GM19395 (cell line): ENCODE results near the gene ATP2C2.
"Not testable (repeated sequence)": the region's sequence is repeated elsewhere in the genome, so short reads cannot be mapped to it uniquely, and the experiment has no call there.

Experiments used
- ATAC-seq: cut with Tn5 transposase; IDR thresholded peaks from one replicate; pipeline ENCODE4 v1.9.1; 2021; ENCODE audit warnings: mild to moderate bottlenecking, moderate library complexity; ENCODE audit not compliant: unreplicated experiment

The ATP2C2 gene

GRCh38 chr16:84339311-84339710 is 29.0 kb upstream of the ATP2C2 start:
- ATAC-seq, result no peak

DNA sequence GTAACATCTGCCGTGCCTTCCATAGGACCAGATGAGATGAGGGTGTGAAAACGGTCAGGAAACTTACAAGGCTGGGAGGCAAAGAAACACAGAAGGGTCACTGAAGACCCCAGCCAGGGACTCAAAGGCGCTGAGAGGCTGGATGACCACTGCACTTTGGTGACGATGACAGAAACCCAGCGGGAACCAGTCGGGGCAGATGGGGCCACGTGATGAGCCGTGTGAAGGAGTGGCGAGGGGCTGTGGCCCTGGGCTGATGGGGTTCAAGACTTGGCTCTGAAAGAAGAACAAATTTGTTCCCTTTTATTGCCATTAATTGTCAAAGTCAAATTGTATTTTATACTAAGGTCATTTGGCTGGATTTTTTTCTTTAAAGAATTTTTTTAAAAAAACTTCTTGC is 28.6 kb upstream of the ATP2C2 start:
- no peak for ATAC-seq

GRCh38 chr16:84340325-84341040 is 27.9 kb upstream of the ATP2C2 start:
- ATAC-seq, result no peak

DNA sequence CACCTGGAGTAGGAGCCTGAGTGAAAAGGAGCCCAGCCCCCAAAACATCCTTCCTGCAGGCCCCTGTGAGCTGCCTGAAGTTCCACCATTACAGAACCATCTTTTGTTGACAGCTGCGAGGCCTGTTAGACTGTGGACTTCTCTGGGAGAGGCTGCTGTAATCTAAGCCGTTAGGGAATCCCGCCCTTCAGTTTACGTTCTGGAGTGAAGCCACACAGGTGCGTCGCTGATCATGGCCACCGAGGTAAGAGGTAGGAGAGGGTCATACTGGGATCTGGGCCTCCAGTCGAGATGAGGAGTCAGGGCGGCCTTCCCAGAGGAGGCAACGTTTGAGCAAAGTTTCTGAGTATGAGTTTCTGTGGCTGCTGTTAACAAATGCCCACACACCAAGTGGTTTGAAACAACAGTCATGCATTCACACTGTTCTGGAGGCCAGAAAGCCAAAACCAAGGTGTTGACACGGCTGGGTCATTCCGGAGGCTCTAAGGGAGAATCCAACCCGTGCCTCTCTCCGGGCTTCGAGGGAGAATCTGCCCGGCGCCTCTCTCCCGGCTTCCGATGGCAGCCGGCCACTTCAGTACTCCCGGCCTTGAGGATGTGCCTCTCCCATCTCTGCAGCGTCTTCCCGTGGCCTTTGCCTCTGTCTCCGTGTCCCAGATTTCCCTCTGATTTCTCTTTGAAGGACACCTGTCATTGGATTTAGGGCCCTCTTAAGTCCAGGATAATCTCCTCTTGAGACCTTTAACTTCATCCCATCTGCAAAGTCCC is 26.6 kb upstream of the ATP2C2 start:
- no peak for ATAC-seq

DNA sequence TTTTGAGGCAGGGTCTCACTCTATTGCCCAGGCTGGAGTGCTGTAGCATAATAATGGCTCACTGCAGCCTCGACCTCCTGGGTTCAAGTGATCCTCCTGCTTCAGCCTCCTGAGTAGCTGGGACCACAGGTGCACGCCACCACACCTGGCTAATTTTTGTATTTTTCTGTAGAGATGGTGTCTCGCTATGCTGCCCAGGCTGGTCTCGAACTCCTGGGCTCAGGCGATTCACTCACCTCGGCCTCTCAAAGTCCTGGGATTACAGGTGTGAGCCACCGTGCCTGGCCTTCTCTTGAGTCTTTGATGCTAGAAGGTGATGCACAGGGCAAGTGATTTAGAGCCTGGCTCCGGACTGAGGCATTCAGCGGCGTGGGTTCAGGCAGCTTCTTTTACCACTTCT is 24.5 kb upstream of the ATP2C2 start:
- ATAC-seq, result not testable (repeated sequence)

GRCh38 chr16:84344781-84345180 is 23.6 kb upstream of the ATP2C2 start:
- ATAC-seq, result no peak

GRCh38 chr16:84347161-84347560 is 21.2 kb upstream of the ATP2C2 start:
- no peak for ATAC-seq

DNA sequence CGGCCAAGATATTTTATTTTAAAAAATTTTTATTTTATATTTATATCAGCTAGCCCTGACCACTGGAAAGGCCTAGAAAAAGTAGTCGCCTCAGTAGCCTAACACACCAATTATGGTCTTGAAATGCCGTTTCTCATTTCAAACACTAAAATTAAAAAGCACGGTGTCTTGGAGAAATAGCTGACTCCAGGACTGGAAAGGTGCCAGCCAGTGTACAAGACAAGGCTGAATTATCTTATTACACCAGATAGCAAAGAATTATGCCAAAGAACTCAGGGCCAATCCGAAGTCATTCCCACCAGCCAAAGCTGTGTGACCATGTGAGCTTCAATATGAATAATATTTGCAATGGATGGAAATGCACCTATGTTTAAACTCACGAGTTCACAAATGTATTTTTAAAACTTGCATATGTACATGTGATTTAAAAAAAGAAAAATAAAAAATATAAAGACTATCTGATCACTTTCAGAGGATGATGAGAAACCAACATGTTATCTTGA is 19.9 kb upstream of the ATP2C2 start:
- no peak for ATAC-seq

DNA sequence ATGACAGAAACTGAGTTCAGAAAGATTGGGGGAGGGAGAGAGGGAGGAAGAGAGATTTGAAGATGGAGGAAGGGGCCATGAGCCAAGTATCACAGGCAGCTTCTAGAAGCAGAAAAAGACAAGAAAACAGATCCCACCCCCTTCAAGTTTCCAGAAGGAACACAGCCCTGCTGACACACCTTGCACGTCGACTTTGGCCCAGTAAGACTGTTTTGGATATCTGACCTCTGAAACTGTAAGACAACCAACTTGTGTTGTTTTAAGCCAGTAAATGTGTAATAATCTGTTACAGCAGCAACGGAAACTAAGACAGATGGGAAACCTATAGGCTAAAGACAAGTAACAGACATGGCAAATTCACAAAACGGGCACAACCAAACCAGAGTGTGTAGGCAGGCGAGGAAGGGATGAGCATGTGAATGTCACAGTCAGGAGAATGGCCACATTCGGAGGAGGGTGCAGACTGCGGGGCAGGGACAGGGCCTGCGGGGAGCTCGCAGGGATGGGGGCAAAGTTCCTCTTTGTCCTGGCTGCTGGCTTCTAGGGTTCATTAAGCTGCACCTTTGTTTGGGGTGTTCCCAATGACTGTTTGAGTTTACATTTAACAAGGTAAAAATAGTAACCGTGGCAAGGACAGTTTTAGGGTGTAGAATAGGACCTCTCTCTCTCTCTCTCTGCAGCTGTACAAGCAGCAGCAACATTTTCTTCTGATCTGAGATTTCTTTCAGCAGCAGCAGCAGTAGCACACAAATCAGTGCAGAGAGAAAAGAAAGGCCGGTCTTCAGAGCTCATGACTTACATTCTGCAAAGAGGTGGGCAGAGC is 18.3 kb upstream of the ATP2C2 start:
- ATAC-seq, result no peak

DNA sequence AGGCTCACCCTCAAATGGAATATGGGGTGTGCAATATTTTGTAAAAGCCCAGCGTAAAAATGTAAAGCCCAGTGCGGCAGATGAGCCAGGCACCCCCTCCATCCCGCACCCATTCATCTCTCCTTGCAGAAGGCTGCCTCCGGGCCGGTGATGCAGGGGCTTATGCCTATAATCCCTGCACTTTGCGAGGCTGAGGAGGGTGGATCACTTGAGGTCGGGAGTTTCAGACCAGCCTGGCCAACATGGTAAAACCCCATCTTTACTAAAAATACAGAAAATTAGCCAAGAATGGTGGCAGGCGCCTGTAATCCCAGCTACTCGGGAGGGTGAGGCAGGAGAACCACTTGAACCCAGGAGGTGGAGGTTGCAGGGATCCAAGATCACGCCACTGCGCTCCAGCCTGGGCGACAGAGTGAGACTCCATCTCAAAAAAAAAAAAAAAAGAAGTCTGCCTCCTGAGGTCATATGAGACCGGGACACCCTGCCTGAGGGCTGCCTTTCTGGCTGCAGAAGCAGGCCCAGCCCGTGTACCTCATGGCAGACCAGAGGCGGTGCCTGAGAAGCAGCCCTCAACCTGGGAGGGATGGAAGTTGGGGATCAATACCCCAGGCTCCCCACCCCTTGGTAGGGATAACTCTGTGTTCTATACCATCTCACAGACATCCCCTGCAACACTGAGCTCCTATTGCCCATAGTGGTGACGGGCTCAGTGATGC is 17.5 kb upstream of the ATP2C2 start:
- ATAC-seq, result no peak

DNA sequence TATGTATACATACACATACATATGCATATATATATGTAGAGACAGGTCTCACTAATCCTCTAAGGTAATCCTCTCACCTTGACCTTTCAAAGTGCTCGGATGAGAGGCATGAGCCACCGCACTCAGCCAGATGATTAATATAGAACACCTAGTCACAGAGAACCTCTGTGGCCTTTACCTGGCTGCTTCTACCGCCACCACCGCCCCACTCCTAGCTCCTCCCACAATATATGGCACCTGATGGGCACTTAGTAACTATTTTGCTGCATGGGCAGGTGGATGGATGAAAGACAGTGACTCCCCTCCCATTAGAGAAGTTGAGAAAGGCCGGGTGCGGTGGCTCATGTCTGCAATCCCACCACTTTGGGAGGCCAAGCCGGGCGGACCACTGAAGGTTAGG is 16.7 kb upstream of the ATP2C2 start:
- ATAC-seq, result no peak

- no peak for ATAC-seq
These were observed 14.0 kb upstream of the ATP2C2 start for GRCh38 chr16:84354306-84354705.

GRCh38 chr16:84355149-84355548 is 13.2 kb upstream of the ATP2C2 start:
- no peak for ATAC-seq

- ATAC-seq, result no peak
These were observed 12.2 kb upstream of the ATP2C2 start for GRCh38 chr16:84356176-84356575.

DNA sequence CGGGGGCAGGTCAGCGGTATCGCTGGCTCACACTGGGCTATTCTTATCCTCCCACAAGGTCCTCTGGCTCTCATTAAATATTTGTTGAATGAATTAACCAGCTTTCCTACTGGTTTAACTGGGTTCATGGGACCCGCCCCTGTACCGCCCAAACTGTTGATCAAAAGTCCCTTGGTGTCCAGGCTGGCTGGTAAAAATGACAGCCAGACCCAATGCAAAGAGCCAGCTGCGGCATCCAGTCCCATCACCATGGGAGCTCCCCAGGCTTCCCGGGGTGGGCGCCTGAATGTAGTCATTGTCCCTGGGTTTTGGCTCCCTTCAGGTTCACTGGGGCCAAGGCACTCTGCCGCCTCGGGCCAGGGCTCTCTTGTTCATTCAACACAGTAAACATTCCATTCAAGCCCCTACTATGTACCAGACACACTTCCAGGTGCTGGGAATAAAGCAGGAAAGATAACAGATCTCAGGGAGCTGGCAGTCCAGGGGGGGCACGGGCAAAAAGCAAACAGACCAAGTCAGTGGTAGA is 11.7 kb upstream of the ATP2C2 start:
- no peak for ATAC-seq

DNA sequence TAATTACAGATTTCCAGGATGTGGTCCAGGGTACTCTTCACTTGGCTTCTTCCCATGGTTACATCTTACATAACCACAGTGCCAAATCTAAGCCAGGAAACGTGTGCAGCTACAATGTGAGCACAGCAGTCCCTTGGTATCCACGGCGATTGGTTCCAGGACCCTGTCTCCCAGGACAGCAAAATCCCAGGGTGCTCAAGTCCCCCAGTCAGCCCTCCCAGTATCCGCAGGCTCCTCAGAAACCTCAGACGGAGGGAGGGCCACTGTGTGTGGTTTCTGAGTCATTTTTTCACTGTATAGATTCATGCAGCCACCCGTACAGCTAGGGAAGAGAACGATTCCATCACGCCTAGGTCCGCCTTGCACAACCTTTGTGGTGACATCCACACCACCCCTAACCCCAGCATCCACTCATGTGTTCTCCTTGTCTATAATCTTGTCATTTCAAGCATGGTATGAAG is 11.1 kb upstream of the ATP2C2 start:
- ATAC-seq, result no peak

DNA sequence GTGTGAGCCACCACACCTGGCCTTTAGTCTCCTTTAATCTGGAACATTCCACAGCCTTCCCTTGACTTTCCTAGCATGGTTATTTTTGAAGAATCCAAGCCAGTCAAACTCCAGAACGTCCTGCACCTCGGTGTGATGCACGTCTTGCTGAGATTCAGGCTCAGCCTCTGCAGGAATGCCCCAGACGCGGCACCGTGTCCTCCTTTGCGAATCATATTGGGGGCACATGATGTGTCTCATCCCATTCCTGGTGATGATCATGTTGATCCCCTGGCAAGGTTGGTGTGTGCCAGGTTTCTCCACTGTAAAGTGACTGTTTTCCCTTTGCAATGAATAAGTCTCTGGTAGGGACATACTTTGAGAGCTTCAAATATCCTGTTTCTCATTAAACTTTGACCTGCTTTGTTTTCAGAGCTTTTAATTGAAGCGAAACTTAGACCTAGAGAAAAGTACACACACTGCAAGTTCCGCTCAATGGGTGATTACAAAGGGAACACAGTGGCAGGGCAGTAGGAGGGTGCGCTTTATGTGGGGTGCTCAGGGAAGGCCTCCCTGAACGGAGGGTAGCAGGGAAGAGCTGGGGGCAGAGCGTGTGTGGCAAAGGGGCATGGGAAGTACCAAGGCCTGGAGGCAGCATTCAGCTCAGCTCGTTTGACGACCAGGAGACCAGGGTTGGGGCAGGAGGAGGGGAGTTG is 9.6 kb upstream of the ATP2C2 start:
- no peak for ATAC-seq

DNA sequence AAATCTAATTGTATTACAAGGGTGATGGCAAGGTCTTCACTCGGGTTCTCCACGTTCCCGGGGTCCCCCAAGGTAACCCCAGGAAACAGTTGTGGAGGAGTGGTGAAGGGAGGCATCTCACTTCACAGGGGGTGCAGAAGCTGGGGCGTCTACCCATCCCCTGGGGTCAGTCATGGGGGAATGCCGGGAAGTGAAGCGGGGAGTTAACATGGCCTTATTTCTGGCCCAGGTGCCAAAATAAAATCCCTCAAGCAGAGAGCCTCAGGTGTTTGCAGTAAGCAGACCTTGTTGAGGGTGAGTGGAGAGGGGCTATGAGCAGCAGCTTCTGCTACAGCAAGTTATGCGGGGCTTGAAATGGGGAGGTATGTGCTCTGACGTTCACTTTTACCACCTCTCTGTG is 9.0 kb upstream of the ATP2C2 start:
- ATAC-seq, result no peak

GRCh38 chr16:84360170-84360569 is 8.2 kb upstream of the ATP2C2 start:
- no peak for ATAC-seq

DNA sequence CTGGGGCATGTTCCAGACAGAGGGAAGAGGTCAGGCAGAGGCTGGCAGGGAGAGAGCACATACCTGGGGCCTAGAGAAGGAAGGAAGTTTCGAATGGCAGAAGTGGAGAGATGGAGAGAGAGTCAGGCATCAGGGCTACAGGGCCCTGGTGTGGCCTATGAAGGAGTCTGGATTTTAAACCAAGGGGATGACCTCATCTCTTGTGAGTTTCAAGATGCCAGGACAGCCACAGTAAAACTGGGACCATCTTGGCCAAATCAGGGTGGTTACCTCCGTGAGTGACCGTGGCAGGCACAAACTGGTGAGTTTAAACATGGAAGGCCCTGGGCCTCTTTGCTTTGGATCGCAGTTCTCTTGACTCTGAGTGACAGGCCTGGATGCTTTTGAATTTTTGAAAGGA is 7.6 kb upstream of the ATP2C2 start:
- no peak for ATAC-seq
